ENCODE data around the gene NOTUM.

The NOTUM gene

GRCh38 chr17:81941484-81942166 lies 19.4 kb downstream of the NOTUM start:
- TF ChIP-seq CTCF (IDR thresholded peaks at IDR 0.05), result no peak

GRCh38 chr17:81940538-81941483 lies 20.2 kb downstream of the NOTUM start:
- no peak for TF ChIP-seq CTCF (IDR thresholded peaks at IDR 0.05)

- no peak for TF ChIP-seq CTCF (IDR thresholded peaks at IDR 0.05)
Observed at GRCh38 chr17:81939881-81940385, 21.1 kb downstream of the NOTUM start.

GRCh38 chr17:81939218-81939617 lies 21.8 kb downstream of the NOTUM start:
- TF ChIP-seq CTCF (IDR thresholded peaks at IDR 0.05), result no peak

GRCh38 chr17:81935709-81936084 lies 25.3 kb downstream of the NOTUM start:
- TF ChIP-seq CTCF (IDR thresholded peaks at IDR 0.05), result no peak

- TF ChIP-seq CTCF (IDR thresholded peaks at IDR 0.05), result no peak
Observed at GRCh38 chr17:81934850-81935708, 25.9 kb downstream of the NOTUM start.

Data from LNCAP (cell line).